Left lung (tissue), 10 donors: ENCODE measurements around the gene ANKMY1. TPM values are rescaled to one million over a fixed set of nuclear protein-coding genes. Genes with fewer than 3 reads are reported as not detected.

ENCODE experiments used
- ATAC-seq: fragments of 200-7000 bp; cut with Tn5 transposase; one replicate; pipeline ENCODE4 v1.9.1; 2020; ENCODE audit warnings: moderate library complexity
- DNase-seq, 4 donors: peaks; one replicate each; pipeline ENCODE4 v3.0.0-alpha.2; 2013 to 2020
- H3K27ac ChIP-seq, 2 donors: fragments of 200-600 bp; sonication (generic) in 1 of 2; one replicate each; pipeline versions ENCODE4 v1.5.0 to v1.8.0; 2020 to 2021
- H3K27me3 ChIP-seq, 2 donors: fragments of 200-600 bp; sonication (generic) in 1 of 2; one replicate each; pipeline versions ENCODE4 v1.5.0 to v1.8.0; 2020 to 2021
- H3K36me3 ChIP-seq, 2 donors: fragments of 200-600 bp; sonication (generic) in 1 of 2; one replicate each; pipeline versions ENCODE4 v1.5.0 to v1.8.0; 2020 to 2021
- H3K4me1 ChIP-seq, 2 donors: fragments of 200-600 bp; one replicate each; pipeline ENCODE4 v1.8.0; 2021
- H3K4me3 ChIP-seq, 2 donors: fragments of 200-600 bp; sonication (generic) in 1 of 2; one replicate each; pipeline versions ENCODE4 v1.5.0 to v1.8.0; 2020 to 2021; ENCODE audit warnings: mild to moderate bottlenecking in 1 of 2
- H3K9me3 ChIP-seq, 2 donors: fragments of 200-600 bp; sonication (generic) in 1 of 2; one replicate each; pipeline versions ENCODE4 v1.5.0 to v1.8.0; 2020 to 2021
- intact Hi-C, 2 donors: fragments of 100-400 bp; cut with DNase I; formaldehyde crosslinking; loops; one replicate each; pipeline versions ENCODE4 v1.11.2 to v1.14.2; 2022
- polyA plus RNA-seq, 6 donors: library from polyadenylated mRNA; unstranded; fragments of 120-200 nt; gene quantifications; one replicate each; pipeline ENCODE4 v1.2.1, GENCODE V29; 2013; ENCODE audit not compliant: insufficient read length in 6 of 6
- total RNA-seq, 2 donors: library from RNA; stranded (reverse); fragmentation: NEBNext Ultra II Directional; extraction: Animal tissue kit (Norgen Biotek cat#: 25700); gene quantifications; one replicate each; pipeline ENCODE4 v1.2.1, GENCODE V29; 2021
- TF ChIP-seq, protein P1 (sequence below), 2 donors: fragments of 200-600 bp; sonication (generic) in 1 of 2; IDR thresholded peaks; one replicate each; pipeline versions ENCODE4 v1.5.0 to v1.8.0; 2021; ENCODE audit warnings: antibody characterized with exemption in 2 of 2
- donor health status: DM: no; HTN: yes; CAD: no.
- donor health status: DM: no; HTN: no; CAD: no.

Gene ANKMY1
- total and polyA plus RNA-seq, 8 donors: 11.8 to 20.1 (median 15.1) TPM

- intact Hi-C loops: no loop called here
- H3K27me3 ChIP-seq: peaks cover 0 to 38% of the 10 kb centered on the region in 2 donors
- no peak overlapping the region for H3K27ac ChIP-seq
- ATAC-seq (no peak), DNase-seq (peak in 2 of 4 donors; percentile 27 to 63)
- TF ChIP-seq, protein P1, sequence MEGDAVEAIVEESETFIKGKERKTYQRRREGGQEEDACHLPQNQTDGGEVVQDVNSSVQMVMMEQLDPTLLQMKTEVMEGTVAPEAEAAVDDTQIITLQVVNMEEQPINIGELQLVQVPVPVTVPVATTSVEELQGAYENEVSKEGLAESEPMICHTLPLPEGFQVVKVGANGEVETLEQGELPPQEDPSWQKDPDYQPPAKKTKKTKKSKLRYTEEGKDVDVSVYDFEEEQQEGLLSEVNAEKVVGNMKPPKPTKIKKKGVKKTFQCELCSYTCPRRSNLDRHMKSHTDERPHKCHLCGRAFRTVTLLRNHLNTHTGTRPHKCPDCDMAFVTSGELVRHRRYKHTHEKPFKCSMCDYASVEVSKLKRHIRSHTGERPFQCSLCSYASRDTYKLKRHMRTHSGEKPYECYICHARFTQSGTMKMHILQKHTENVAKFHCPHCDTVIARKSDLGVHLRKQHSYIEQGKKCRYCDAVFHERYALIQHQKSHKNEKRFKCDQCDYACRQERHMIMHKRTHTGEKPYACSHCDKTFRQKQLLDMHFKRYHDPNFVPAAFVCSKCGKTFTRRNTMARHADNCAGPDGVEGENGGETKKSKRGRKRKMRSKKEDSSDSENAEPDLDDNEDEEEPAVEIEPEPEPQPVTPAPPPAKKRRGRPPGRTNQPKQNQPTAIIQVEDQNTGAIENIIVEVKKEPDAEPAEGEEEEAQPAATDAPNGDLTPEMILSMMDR (IDR thresholded peaks at IDR 0.05): no peak
- no peak overlapping the region for H3K4me3 ChIP-seq
- H3K9me3 ChIP-seq: no peaks in the 10 kb centered on the region
- H3K4me1 ChIP-seq: no peaks in the 10 kb centered on the region
- H3K36me3 ChIP-seq: no peaks in the 10 kb centered on the region
These were observed 96.9 kb downstream of the ANKMY1 start for GRCh38 chr2:240460781-240461431.

DNA sequence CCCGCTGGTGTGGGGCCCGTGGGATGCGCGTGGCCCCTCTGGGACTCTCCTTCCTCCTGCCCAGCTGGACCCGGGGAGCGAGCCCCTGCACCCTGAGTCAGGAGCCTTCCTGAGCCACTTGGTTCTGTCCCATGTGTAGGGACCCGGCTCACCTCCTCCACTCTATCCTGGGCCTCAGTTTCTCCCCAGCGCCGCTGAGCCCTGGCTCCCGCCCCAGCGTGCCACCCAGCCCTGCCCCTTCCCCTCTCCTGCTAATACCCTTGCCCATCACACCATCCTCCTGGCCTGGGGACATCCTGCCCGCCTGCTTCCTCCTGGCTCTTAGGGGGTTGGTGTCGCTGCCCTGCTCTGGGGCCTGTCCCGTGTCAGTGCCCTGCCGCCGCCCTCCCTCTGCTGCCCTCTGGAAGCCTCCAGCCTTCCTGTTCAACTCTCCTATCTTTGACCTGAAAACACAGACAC, 97.5 kb downstream of the ANKMY1 start:
- intact Hi-C loops: no loop called here

DNA sequence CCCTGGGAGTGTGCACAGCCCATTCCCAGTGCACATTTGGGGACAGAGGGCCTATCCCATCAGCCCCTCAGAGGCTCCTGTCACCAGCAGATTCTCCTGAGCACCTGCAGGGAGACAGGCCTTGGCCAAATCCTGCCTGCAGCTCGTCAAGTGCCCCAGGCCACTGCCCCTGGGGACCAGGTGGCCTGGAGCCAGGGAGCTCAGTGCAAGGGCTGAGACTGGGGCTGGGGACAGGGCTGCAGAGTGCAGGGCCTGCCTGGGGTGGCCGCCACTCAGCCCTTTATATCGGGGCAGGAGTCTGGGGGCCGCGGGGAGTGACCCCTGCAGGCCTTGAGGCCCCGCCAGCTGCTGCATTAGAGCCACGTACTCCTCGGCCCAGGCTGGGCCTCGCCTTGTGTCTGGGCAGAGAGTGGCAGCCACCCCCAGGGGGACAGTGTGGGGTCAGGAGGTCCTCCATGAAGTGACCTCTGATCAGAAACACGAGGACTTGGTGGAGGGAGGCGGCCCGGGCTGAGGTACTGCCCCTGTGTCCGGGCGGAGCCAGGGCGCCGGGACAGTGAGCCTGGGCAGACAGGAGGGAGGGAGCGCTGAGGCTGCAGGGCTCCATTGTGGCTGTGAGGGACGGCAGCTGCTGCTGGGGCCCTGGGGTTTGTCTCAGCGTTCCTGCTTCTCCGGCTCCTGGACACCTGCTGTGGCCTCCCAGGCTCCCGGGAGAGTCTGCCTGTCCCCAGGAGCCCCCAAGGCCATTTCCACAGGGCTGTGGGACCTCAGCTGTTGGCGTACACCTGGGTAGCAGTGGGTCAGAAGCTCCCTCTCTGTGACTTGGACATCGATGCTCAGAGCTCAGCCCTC, 98.2 kb downstream of the ANKMY1 start:
- TF ChIP-seq, protein P1 (IDR thresholded peaks at IDR 0.05): no peak
- ATAC-seq (no peak), DNase-seq (peak in 2 of 4 donors; percentile 24 to 73)
- H3K27ac ChIP-seq: no peak overlapping the region
- no peaks in the 10 kb centered on the region for H3K36me3 ChIP-seq
- intact Hi-C loops: no loop called here
- peaks cover 1 to 51% of the 10 kb centered on the region in 2 donors for H3K27me3 ChIP-seq
- H3K9me3 ChIP-seq: no peaks in the 10 kb centered on the region
- H3K4me1 ChIP-seq: no peaks in the 10 kb centered on the region
- H3K4me3 ChIP-seq: no peak overlapping the region

More for the DNA sequence above, 97.5 kb downstream of the ANKMY1 start:
- Histone ChIP-seq H3K4me3 (no peak overlapping the region), H3K36me3 (no peaks in the 10 kb centered on the region), H3K27me3 (peaks cover 0 to 44% of the 10 kb centered on the region in 2 donors), H3K27ac (no peak overlapping the region), H3K9me3 (no peaks in the 10 kb centered on the region), H3K4me1 (no peaks in the 10 kb centered on the region)
- DNase-seq (peak in 1 of 4 donors; percentile 24), ATAC-seq (no peak)
- TF ChIP-seq, protein P1 (IDR thresholded peaks at IDR 0.05): no peak

DNA sequence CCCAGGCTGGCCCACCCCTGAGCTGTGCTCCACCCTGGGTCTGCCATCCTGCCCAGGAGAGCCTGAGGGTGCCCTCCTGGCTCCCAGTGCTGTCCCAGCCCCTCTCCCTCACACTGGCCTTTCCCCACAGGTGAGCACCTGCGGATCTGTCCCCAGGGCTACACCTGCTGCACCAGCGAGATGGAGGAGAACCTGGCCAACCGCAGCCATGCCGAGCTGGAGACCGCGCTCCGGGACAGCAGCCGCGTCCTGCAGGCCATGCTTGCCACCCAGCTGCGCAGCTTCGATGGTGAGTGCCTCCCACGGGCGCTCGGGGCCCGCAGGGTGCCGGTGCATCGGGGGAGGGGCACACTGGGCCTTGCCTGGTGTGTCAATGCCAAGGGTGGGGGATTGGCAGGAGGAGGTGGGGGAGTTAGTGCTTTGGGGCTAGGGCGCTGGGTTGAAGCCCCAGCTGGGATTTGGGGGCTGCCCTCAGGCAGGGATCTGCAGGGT, 98.8 kb downstream of the ANKMY1 start:
- no peak overlapping the region for H3K4me3 ChIP-seq
- no peaks in the 10 kb centered on the region for H3K4me1 ChIP-seq
- no peaks in the 10 kb centered on the region for H3K36me3 ChIP-seq
- no peak overlapping the region for H3K27ac ChIP-seq
- intact Hi-C loops: no loop called here
- peaks cover 8 to 58% of the 10 kb centered on the region in 2 donors for H3K27me3 ChIP-seq
- ATAC-seq: no peak
- no peaks in the 10 kb centered on the region for H3K9me3 ChIP-seq
- TF ChIP-seq, protein P1 (IDR thresholded peaks at IDR 0.05): no peak
- peak in 1 of 4 donors; percentile 79 for DNase-seq
